ENCODE data around the gene NR0B2.

DNA sequence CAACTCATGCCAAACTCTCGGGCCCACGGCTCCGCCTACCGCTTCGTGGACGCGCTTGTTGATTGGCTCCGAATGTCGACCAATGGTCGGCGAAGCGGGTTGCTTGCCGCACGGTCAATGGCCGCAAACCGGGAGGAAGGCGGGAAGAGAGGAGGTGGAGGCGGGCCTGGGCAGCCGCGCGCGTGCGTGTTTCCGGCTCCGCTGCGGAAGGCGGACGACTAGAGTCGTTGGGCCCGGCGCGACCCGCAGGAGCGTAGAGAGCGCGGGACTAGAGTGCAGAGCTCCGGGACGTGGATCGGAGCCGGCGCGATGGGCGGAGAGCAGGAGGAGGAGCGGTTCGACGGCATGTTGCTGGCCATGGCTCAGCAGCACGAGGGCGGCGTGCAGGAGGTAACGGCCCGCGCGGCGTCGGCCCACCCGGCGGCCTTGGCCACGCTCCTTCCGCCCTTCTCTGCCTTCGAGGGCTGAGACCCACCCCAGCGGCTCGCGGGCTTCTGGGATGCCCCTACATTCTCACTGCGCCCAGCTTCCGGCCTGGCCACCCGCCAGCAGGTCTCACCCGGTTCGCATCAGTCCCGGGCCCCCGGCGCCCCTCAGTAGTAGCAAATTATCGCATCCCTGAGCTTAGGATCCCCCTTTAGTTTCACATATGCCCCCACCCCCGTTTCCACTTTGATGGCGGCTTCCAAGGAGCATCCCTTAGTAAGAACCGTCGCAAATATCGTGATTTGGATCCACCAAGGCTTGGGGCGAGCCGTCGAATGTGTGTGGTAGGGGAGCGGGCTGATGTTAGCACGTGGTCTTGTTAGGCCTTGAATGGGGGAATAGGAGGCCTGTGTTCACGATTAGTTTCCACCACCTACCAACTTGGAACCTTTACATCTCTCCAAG is 8.0 kb upstream of the NR0B2 start, which contains the start of gene NUDC:
- TF ChIP-seq, protein P1, sequence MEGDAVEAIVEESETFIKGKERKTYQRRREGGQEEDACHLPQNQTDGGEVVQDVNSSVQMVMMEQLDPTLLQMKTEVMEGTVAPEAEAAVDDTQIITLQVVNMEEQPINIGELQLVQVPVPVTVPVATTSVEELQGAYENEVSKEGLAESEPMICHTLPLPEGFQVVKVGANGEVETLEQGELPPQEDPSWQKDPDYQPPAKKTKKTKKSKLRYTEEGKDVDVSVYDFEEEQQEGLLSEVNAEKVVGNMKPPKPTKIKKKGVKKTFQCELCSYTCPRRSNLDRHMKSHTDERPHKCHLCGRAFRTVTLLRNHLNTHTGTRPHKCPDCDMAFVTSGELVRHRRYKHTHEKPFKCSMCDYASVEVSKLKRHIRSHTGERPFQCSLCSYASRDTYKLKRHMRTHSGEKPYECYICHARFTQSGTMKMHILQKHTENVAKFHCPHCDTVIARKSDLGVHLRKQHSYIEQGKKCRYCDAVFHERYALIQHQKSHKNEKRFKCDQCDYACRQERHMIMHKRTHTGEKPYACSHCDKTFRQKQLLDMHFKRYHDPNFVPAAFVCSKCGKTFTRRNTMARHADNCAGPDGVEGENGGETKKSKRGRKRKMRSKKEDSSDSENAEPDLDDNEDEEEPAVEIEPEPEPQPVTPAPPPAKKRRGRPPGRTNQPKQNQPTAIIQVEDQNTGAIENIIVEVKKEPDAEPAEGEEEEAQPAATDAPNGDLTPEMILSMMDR (conservative IDR thresholded peaks at IDR 0.05; ENCODE audit: low read depth, low read length) = no peak
- TF ChIP-seq EZH2 (IDR thresholded peaks at IDR 0.05; ENCODE audit: low read length, unreplicated experiment) = no peak
- no peak for TF ChIP-seq EZH2phosphoT487 (IDR thresholded peaks at IDR 0.05; ENCODE audit: borderline replicate concordance, low read length)
